Tongue (tissue), 2 donors: ENCODE data around the gene LRIG1. TPM values are rescaled to one million over a fixed set of nuclear protein-coding genes. Genes with fewer than 3 reads are reported as not detected.

ENCODE experiments used
- DNase-seq: peaks from one replicate; pipeline ENCODE4 v3.0.0-alpha.2; 2015
- total RNA-seq: library from RNA; depleted of rRNA; stranded (reverse); fragments of >200 nt; gene quantifications from one replicate; pipeline ENCODE4 v1.2.3, GENCODE V29; 2014

The LRIG1 gene
- total RNA-seq, 1 donor from 2014 or later, result 195 TPM

GRCh38 chr3:66502981-66503380 lies 2.2 kb upstream of the LRIG1 start:
- DNase-seq, result no peak

- no peak for DNase-seq
Measured at GRCh38 chr3:66502245-66502874, 1.5 kb upstream of the LRIG1 start.

GRCh38 chr3:66501483-66502244 lies 842 bp upstream of the LRIG1 start:
- no peak for DNase-seq

GRCh38 chr3:66499881-66500575 lies 794 bp downstream of the LRIG1 start:
- DNase-seq, result no peak

- peak; percentile 60 for DNase-seq
Measured at GRCh38 chr3:66498687-66499621, 1.9 kb downstream of the LRIG1 start.

- peak; percentile 77 for DNase-seq
Measured at GRCh38 chr3:66497985-66498671, 2.7 kb downstream of the LRIG1 start.

- DNase-seq, result no peak
Measured at GRCh38 chr3:66497288-66497984, 3.4 kb downstream of the LRIG1 start.

GRCh38 chr3:66496746-66497145 lies 4.1 kb downstream of the LRIG1 start:
- no peak for DNase-seq

GRCh38 chr3:66496301-66496700 lies 4.5 kb downstream of the LRIG1 start:
- DNase-seq, result no peak

GRCh38 chr3:66495668-66496045 lies 5.2 kb downstream of the LRIG1 start:
- no peak for DNase-seq

- no peak for DNase-seq
Measured at GRCh38 chr3:66494959-66495667, 5.7 kb downstream of the LRIG1 start.

- DNase-seq, result no peak
Measured at GRCh38 chr3:66493458-66494099, 7.2 kb downstream of the LRIG1 start.

GRCh38 chr3:66492672-66493071 lies 8.2 kb downstream of the LRIG1 start:
- no peak for DNase-seq

- no peak for DNase-seq
Measured at GRCh38 chr3:66492071-66492470, 8.8 kb downstream of the LRIG1 start.

GRCh38 chr3:66490984-66491383 lies 9.8 kb downstream of the LRIG1 start:
- DNase-seq, result no peak

- DNase-seq, result no peak
Measured at GRCh38 chr3:66490214-66490613, 10.6 kb downstream of the LRIG1 start.

- no peak for DNase-seq
Measured at GRCh38 chr3:66489581-66489980, 11.2 kb downstream of the LRIG1 start.

- no peak for DNase-seq
Measured at GRCh38 chr3:66489115-66489514, 11.7 kb downstream of the LRIG1 start.

GRCh38 chr3:66488492-66488891 lies 12.3 kb downstream of the LRIG1 start:
- DNase-seq, result no peak

GRCh38 chr3:66487465-66487864 lies 13.4 kb downstream of the LRIG1 start:
- no peak for DNase-seq
